ENCODE results near the gene CEP128.

DNA sequence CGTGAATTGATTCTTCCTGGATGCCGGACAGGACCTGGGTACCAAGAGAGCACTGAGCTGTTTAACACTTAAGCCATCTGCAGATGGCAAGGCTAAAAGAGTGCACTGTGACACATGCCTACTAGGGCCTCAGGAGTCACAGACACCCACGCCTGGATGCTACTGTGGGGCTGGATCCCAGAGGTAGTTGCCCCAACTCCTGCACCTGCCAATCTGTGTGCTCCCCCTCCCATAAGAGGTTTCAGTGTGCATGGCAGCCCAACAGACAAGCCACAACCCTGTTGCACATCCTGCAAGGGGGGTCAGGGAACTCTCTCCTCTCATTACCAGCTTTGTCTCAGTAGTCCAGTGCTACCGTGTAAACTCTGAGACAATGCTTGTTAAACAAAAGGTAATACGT lies 169.0 kb downstream of the CEP128 start:
- TF ChIP-seq, protein P1, sequence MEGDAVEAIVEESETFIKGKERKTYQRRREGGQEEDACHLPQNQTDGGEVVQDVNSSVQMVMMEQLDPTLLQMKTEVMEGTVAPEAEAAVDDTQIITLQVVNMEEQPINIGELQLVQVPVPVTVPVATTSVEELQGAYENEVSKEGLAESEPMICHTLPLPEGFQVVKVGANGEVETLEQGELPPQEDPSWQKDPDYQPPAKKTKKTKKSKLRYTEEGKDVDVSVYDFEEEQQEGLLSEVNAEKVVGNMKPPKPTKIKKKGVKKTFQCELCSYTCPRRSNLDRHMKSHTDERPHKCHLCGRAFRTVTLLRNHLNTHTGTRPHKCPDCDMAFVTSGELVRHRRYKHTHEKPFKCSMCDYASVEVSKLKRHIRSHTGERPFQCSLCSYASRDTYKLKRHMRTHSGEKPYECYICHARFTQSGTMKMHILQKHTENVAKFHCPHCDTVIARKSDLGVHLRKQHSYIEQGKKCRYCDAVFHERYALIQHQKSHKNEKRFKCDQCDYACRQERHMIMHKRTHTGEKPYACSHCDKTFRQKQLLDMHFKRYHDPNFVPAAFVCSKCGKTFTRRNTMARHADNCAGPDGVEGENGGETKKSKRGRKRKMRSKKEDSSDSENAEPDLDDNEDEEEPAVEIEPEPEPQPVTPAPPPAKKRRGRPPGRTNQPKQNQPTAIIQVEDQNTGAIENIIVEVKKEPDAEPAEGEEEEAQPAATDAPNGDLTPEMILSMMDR (IDR thresholded peaks at IDR 0.05; ENCODE audit: low read depth, low read length, poor library complexity, severe bottlenecking) = no peak
- TF ChIP-seq EZH2phosphoT487 (IDR thresholded peaks at IDR 0.05; ENCODE audit: borderline replicate concordance, low read length) = no peak
